Gastrocnemius medialis (tissue), 4 donors: ENCODE measurements around the gene DYSF.

Experiments
- CTCF ChIP-seq, 5 experiments: fragments of 450-650 bp in 3 of 5; fragments of 200-600 bp in 2 of 5; sonication (generic) in 2 of 5; IDR thresholded peaks in 4 of 5; conservative IDR thresholded peaks in 1 of 5; 1 replicate in 4 of 5; 2 replicates in 1 of 5; pipeline ENCODE4 v1.5.1; 2016 to 2019; ENCODE audit warnings: antibody characterized with exemption in 5 of 5, mild to moderate bottlenecking in 3 of 5, moderate library complexity in 3 of 5
- POLR2A ChIP-seq, 2 donors: fragments of 450-650 bp; IDR thresholded peaks; one replicate each; pipeline ENCODE4 v1.6.1; 2017; ENCODE audit warnings: antibody characterized with exemption in 2 of 2, mild to moderate bottlenecking in 2 of 2, moderate library complexity in 2 of 2

GRCh38 chr2:71705171-71705960 is 252.0 kb downstream of the DYSF start:
- TF ChIP-seq CTCF (IDR thresholded peaks at IDR 0.05 in 4 of 5, conservative IDR thresholded peaks at IDR 0.05 in 1 of 5) (no peak), POLR2A (IDR thresholded peaks at IDR 0.05) (no peak)
